AML-193 (cell line): ENCODE data around the gene TIGD3.

ENCODE experiments used
- DNase-seq, 2 experiments: peaks; one replicate each; lab custom pipeline; 2025; lab: John Stamatoyannopoulos, UW

The TIGD3 gene

GRCh38 chr11:65373839-65374580 lies 19.5 kb downstream of the TIGD3 start:
- DNase-seq = no peak

GRCh38 chr11:65375012-65375411 lies 20.5 kb downstream of the TIGD3 start:
- DNase-seq = no peak

- DNase-seq = no peak
Observed at GRCh38 chr11:65376138-65376713, 21.7 kb downstream of the TIGD3 start.

DNA sequence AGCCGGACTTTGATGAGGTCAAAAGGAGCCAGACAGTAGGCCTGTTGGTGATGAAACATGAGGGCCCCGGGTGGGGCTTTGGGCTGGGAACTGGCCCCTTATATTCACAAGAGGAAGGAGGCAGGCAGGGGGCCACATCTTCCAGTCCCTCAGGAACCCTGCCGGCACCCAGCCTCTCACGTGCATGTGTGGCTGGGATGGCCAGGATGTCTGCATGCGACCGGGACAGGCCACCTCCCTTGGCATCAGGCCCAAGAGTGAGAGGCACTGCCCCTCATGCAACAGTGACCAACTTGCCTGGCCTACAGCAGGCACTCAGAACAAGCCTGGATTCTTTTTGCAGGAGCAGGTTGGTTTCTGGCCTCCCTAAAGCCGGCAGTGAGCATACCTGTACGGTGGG lies 22.5 kb downstream of the TIGD3 start:
- no peak for DNase-seq

GRCh38 chr11:65377777-65378176 lies 23.2 kb downstream of the TIGD3 start:
- no peak for DNase-seq

DNA sequence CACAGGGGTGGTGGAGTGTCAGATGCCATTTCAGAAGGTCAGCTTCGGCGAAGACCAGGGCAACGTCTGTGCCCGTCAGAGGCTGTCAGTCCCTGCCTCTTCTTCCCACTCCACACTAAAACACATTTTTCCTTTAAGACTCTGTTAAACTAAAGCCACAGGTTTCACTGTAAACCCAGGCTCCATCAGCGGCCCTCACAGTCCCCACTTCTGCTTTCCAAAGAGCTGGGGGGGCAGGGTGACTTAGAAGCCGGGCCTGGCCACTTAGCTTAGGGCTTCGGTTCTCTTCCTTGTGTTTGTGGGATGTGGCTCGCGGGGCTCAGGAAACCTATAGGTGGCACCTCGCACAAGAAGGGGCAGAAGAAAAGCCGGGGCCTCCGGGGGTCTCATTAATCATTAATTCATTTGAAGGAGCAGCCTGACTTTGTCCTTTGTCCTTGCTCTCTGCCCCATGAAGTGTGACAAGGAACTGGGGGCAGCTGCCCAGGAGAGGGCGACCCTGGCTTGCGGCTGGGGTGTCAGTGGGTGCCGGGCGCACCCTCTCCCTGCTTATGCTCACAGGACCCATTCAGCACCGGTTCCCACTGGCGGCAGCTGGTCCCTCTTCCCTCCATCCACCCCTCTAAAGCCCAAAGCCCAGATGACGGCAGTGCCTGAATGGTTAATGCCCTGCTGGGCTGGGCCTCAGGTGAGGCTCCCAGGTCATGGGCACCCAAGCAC lies 23.8 kb downstream of the TIGD3 start:
- DNase-seq = peak; percentile 71 to 79

- no peak for DNase-seq
Observed at GRCh38 chr11:65378928-65379638, 24.5 kb downstream of the TIGD3 start.

DNA sequence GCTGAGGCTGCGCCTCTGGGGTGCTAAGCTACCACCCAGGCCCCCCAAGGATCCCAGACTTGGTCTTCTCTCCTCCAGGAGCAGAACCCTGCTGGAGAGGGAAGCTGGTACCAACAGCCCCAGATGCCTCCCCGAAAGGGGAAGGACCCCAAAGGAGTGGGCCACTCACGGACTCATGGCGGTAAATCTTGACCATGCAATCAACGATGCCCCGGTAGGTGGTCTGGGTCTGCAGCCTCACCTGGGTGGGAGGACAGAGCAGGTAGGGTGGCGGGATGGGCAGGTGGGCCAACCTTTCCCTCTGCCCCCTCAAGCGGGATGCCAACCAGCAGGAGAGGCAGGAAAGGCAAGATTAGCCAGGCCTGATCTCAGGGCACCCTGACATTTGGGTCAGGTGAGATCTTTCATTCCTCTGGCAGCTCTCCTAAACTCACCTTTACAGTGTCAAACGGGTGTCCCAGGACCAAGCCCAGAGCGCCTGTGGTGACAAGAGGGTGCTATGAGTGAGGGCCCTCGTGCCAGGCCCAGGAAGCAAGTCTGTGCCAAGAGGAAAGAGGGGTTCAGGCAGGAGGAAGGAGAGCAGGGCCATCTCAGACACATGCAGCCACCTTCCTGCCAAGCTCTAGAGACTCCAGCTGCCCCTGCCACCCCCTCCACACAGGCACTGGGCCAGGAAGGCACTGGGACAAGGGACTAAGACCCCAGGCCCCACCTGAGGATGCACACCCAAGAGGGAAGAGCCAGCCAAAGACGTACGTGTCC lies 25.3 kb downstream of the TIGD3 start:
- DNase-seq = no peak

DNA sequence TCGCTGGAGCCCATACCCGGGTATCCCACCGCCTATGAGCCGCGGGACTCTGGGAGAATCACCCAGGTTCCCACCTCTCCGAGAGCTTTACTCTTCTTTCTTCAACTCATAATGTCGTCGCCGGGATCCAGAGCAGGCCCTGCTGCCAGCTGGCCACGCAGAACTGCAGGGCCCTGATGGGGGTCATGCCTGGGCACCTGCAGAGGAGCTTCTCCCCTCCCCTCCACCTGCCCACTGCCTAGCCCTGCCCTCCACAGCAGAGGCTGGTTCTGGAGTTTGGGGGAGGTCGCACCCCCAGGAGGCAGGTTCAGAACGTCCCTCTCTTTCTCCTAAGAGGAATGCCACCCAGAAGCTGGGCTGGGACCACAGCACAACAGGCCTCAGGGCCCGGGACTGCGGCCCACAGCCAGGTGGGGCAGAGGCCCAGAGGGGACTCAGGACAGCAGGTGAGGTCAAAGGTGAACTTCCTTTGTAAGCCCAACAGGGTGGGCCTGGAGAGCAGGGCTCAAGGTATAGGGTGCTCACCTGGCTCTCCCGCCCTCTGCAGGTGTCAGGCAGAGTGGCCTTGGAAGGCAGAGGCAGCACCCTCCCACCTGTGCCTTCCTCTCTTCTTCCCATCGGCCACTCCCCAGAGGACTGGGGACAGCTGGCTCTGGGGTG lies 26.0 kb downstream of the TIGD3 start:
- DNase-seq = no peak

- DNase-seq = peak; percentile 12 to 28
Observed at GRCh38 chr11:65381716-65382032, 27.1 kb downstream of the TIGD3 start.

- peak; percentile 74 to 85 for DNase-seq
Observed at GRCh38 chr11:65382033-65382803, 27.7 kb downstream of the TIGD3 start, which contains the start of gene SLC25A45. SLC25A45 (minus strand) TSS chr11:65382646; CDS start chr11:65381951, 695 bp downstream.

GRCh38 chr11:65382804-65383368 lies 28.3 kb downstream of the TIGD3 start:
- DNase-seq = no peak

GRCh38 chr11:65383778-65384177 lies 29.2 kb downstream of the TIGD3 start:
- no peak for DNase-seq

GRCh38 chr11:65384301-65384889 lies 29.8 kb downstream of the TIGD3 start:
- no peak for DNase-seq

- peak; percentile 59 to 68 for DNase-seq
Observed at GRCh38 chr11:65386307-65387140, 32.0 kb downstream of the TIGD3 start, which contains the start of gene FRMD8. FRMD8 (plus strand) TSS chr11:65386637; CDS start chr11:65387037, 400 bp downstream.

- no peak for DNase-seq
Observed at GRCh38 chr11:65388731-65389130, 34.2 kb downstream of the TIGD3 start.

DNA sequence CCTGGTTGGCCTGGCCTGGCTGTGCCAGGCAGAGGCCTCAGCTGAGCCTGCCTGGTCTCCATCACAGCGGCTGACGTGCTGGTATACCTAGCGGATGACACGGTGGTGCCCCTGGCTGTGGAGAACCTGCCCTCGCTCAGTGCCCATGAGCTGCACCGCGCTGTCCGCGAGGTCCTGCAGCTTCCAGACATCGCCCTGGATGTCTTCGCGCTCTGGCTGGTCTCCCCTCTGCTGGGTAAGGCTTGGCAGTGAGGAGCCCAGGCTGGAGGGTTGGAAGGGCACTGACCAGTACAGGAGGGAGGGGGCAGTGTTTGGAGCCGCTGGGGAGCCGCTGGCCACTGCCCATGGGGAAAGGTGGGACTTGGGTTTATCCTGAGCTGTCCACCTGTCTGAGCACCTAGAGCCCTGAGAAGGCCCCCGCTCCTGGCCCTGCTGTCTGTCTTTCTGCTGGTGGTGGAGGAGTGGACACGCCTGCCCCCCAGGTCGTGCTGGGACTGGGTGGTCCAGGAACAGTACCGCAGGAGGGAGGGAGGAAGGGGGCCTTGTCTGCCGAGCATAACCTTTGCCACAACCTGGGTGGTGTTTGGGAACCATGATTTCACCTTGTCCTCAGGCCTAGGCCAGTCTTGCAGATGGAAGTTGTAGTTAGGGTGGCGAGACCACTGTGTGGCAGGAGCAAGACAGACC lies 34.9 kb downstream of the TIGD3 start:
- no peak for DNase-seq
